GM12878 (cell line): ENCODE measurements around the gene NEAT1. TPM values are rescaled to one million over a fixed set of nuclear protein-coding genes. Genes with fewer than 3 reads are reported as not detected.

Experiments
- ATAC-seq: fragments of 200-7000 bp; cut with Tn5 transposase; 3 replicates; pipeline ENCODE4 v1.9.1; 2020; ENCODE audit warnings: mild to moderate bottlenecking, moderate library complexity
- BruUV-seq: library from RNA; stranded (reverse); fragments of 400-500 nt; replicated peaks from 2 replicates; lab custom pipeline; 2021; lab: Mats Ljungman, UMichigan
- CTCF ChIA-PET: fragments of 300-600 bp; sonication (Branson Sonifier 250); formaldehyde crosslinking; extraction: SDS; loops from one replicate; lab custom pipeline; 2021; ENCODE audit warnings: inconsistent platforms; lab: Yijun Ruan, JAX
- POLR2A ChIA-PET: fragments of 350-600 bp; formaldehyde crosslinking; extraction: SDS; loops from one replicate; lab custom pipeline; 2021; ENCODE audit warnings: inconsistent platforms; lab: Charles Lee
- RAD21 ChIA-PET: fragments of 300-600 bp; sonication (Branson Sonifier 250); formaldehyde crosslinking; loops from one replicate; lab custom pipeline; 2023; ENCODE audit warnings: antibody characterized with exemption; ENCODE audit not compliant: unreplicated experiment; lab: Charles Lee
- SMC1A ChIA-PET: fragments of 300-600 bp; sonication (Branson Sonifier 250); formaldehyde crosslinking; loops from one replicate; lab custom pipeline; 2023; ENCODE audit not compliant: unreplicated experiment, uncharacterized antibody; lab: Charles Lee
- DNase-seq: peaks from one replicate; pipeline ENCODE4 v3.0.0-alpha.2; 2011; ENCODE audit warnings: low read depth, low spot score
- FAIRE-seq: peaks from 3 replicates; lab custom pipeline; 2011; peaks lifted over from hg19 to GRCh38; lab: Jason Lieb, UNC
- H2AFZ ChIP-seq: 2 replicates; pipeline ENCODE4 v1.6.0; 2011; ENCODE audit warnings: low read depth, low read length, control low read depth; ENCODE audit not compliant: control insufficient read depth
- H3K27ac ChIP-seq: 2 replicates; pipeline ENCODE4 v1.5.1; 2011; ENCODE audit warnings: control low read depth; ENCODE audit not compliant: control insufficient read depth, insufficient read depth
- H3K27me3 ChIP-seq, 2 experiments: replicated peaks in 1 of 2; 2 replicates each; pipeline versions ENCODE4 v1.6.0 to v1.6.1; 2011; ENCODE audit warnings: low read length in 1 of 2; ENCODE audit not compliant: control insufficient read depth in 2 of 2, insufficient read depth in 2 of 2
- H3K36me3 ChIP-seq, 2 experiments: 2 replicates each; pipeline ENCODE4 v1.5.1; 2011; ENCODE audit warnings: low read length in 1 of 2; ENCODE audit not compliant: control insufficient read depth in 2 of 2, insufficient read depth in 2 of 2
- H3K4me1 ChIP-seq: 2 replicates; pipeline ENCODE4 v1.6.1; 2011; ENCODE audit warnings: mild to moderate bottlenecking, low read length, moderate library complexity, mixed read lengths; ENCODE audit not compliant: control insufficient read depth, insufficient read depth
- H3K4me2 ChIP-seq: 2 replicates; pipeline ENCODE4 v1.6.0; 2011; ENCODE audit warnings: control low read depth; ENCODE audit not compliant: control insufficient read depth, insufficient read depth
- H3K4me3 ChIP-seq: fragments of 200-600 bp; sonication (generic); 2 replicates; pipeline ENCODE4 v1.5.1; 2016
- H3K79me2 ChIP-seq: 2 replicates; pipeline ENCODE4 v1.6.0; 2011; ENCODE audit warnings: low read length; ENCODE audit not compliant: control insufficient read depth, insufficient read depth
- H3K9ac ChIP-seq: 2 replicates; pipeline ENCODE4 v1.8.0; 2011; ENCODE audit warnings: low read length, control low read depth, mixed read lengths; ENCODE audit not compliant: control insufficient read depth, insufficient read depth
- H3K9me3 ChIP-seq: replicated peaks from 3 replicates; pipeline ENCODE4 v1.5.1; 2011; ENCODE audit warnings: mild to moderate bottlenecking, low read length; ENCODE audit not compliant: control insufficient read depth, insufficient read depth
- H4K20me1 ChIP-seq: 2 replicates; pipeline ENCODE4 v1.6.0; 2011; ENCODE audit not compliant: control insufficient read depth, insufficient read depth
- CBX3 ChIP-seq: fragments of 200-600 bp; sonication (generic); IDR thresholded peaks from 2 replicates; pipeline ENCODE4 v1.6.1; 2016; ENCODE audit warnings: low read depth, borderline replicate concordance
- CHD2 ChIP-seq: IDR thresholded peaks from 2 replicates; pipeline ENCODE4 v1.6.1; 2011; ENCODE audit warnings: low read depth, low read length, improper control_type of control experiment, borderline replicate concordance
- EZH2 ChIP-seq: IDR thresholded peaks from 2 replicates; pipeline ENCODE4 v1.6.1; 2012; ENCODE audit warnings: low read depth, mild to moderate bottlenecking, control low read depth, inconsistent platforms, low read length, borderline replicate concordance; ENCODE audit not compliant: control insufficient read depth
- MTA2 ChIP-seq: fragments of 450-650 bp; IDR thresholded peaks from 2 replicates; pipeline ENCODE4 v1.6.1; 2016; ENCODE audit warnings: low read depth, mild to moderate bottlenecking, moderate library complexity
- POLR2AphosphoS5 ChIP-seq: IDR thresholded peaks from 2 replicates; pipeline ENCODE4 v1.6.1; 2011; ENCODE audit warnings: mild to moderate bottlenecking, low read length, inconsistent platforms
- TCF7 ChIP-seq: IDR thresholded peaks from 2 replicates; pipeline ENCODE4 v1.6.1; 2014; ENCODE audit warnings: antibody characterized with exemption, borderline replicate concordance
- WGBS: methylation state at CpG from one replicate; pipeline ENCODE4 v1.1.6; 2016; ENCODE audit warnings: low lambda C conversion rate; ENCODE audit not compliant: insufficient replicate concordance, insufficient coverage; ENCODE audit errors: missing lambda C conversion rate; 5-methylcytosine and 5-hydroxymethylcytosine counted together
- in situ Hi-C: fragments of 300-500 bp; cut with MboI; formaldehyde crosslinking; loops from 9 replicates; pipeline ENCODE4 v1.14.3; 2018; ENCODE audit warnings: mixed read lengths
- intact Hi-C: fragments of 100-400 bp; cut with micrococcal nuclease; formaldehyde crosslinking; loops from one replicate; pipeline ENCODE4 v1.14.2; 2022; ENCODE audit not compliant: unreplicated experiment
- polyA plus RNA-seq, 11 experiments: library from polyadenylated mRNA; depleted of rRNA in 4 of 11; unstranded in 6 of 11; stranded (reverse) in 5 of 11; fragments of >200 nt; fragmentation: Nextera tagmentation in 4 of 11; fragmentation: Illumina TruSeq in 1 of 11; extraction: Ambion mirVana in 4 of 11; extraction: Trizol in 1 of 11; gene quantifications; 1 replicate in 1 of 11; 2 replicates in 10 of 11; pipeline versions ENCODE4 v1.2.1 to v1.2.3, GENCODE V29; 2011 to 2016; ENCODE audit warnings: inconsistent platforms in 2 of 11, missing spikeins in 2 of 11, low read depth in 1 of 11
- total RNA-seq, 4 experiments: library from RNA; depleted of rRNA in 3 of 4; stranded (reverse); fragments of >200 nt in 3 of 4; fragmentation: Illumina TruSeq in 1 of 4; extraction: Trizol in 1 of 4; gene quantifications; 2 replicates each; pipeline versions ENCODE4 v1.2.1 to v1.2.3, GENCODE V29; 2013 to 2021
- TF ChIP-seq, protein P1 (sequence below): IDR thresholded peaks from 2 replicates; pipeline ENCODE4 v1.6.1; 2012; ENCODE audit warnings: mild to moderate bottlenecking, low read depth, low read length

Gene NEAT1
- total and polyA plus RNA-seq, 10 of the 15 experiments (the other 5 are each of a cell fraction or from before 2014, with no cell fraction given): 13.6 to 328 (median 69.4) TPM

DNA sequence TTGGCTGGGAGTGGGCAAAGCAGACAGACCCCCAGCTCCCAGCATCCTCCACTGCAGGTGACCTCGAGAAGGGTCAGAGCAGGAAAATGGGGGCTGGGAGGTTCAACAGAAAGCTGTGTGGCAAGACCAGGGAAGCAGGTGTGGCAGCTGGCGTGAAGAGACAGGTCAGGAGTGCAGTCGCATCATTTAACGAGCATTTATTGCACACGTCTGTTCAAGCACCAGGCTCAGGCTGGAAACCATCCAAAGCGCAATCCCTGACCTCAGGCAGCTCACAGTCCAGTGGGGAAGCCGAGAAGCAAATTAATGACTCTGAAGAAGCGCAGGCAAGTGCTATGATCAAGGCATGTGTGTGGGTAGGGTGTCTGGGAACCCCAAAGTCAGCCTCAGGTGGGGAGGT is 47.6 kb upstream of the NEAT1 start:
- no peak overlapping the region for H3K4me2 ChIP-seq
- no peaks in the 10 kb centered on the region for H3K79me2 ChIP-seq
- H2AFZ ChIP-seq: no peak overlapping the region
- TF ChIP-seq CBX3 (no peak), MTA2 (no peak), CHD2 (no peak), TCF7 (no peak), POLR2AphosphoS5 (no peak), EZH2 (no peak)
- TF ChIP-seq, protein P1, sequence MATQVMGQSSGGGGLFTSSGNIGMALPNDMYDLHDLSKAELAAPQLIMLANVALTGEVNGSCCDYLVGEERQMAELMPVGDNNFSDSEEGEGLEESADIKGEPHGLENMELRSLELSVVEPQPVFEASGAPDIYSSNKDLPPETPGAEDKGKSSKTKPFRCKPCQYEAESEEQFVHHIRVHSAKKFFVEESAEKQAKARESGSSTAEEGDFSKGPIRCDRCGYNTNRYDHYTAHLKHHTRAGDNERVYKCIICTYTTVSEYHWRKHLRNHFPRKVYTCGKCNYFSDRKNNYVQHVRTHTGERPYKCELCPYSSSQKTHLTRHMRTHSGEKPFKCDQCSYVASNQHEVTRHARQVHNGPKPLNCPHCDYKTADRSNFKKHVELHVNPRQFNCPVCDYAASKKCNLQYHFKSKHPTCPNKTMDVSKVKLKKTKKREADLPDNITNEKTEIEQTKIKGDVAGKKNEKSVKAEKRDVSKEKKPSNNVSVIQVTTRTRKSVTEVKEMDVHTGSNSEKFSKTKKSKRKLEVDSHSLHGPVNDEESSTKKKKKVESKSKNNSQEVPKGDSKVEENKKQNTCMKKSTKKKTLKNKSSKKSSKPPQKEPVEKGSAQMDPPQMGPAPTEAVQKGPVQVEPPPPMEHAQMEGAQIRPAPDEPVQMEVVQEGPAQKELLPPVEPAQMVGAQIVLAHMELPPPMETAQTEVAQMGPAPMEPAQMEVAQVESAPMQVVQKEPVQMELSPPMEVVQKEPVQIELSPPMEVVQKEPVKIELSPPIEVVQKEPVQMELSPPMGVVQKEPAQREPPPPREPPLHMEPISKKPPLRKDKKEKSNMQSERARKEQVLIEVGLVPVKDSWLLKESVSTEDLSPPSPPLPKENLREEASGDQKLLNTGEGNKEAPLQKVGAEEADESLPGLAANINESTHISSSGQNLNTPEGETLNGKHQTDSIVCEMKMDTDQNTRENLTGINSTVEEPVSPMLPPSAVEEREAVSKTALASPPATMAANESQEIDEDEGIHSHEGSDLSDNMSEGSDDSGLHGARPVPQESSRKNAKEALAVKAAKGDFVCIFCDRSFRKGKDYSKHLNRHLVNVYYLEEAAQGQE: no peak
- ChIA-PET CTCF (interaction anchor here (1.4 kb wide), 1 partner anchor 94 kb away, joined by 4 read pairs; no protein-coding TSS in a partner anchor), SMC1A (interaction anchor here (1.1 kb wide), 1 partner anchor 14 kb away, joined by 3 read pairs; no protein-coding TSS in a partner anchor), RAD21 (no interaction called here), POLR2A (interaction anchor here (0.6 to 1.3 kb wide), 2 partner anchors 21 to 32 kb away, joined by 3 to 4 read pairs; no protein-coding TSS in a partner anchor)
- H3K27me3 ChIP-seq: no peaks in the 10 kb centered on the region
- FAIRE-seq: no peak
- H3K9me3 ChIP-seq: no peaks in the 10 kb centered on the region
- in situ Hi-C loops: no loop called here
- peaks cover 18% of the 10 kb centered on the region for H3K4me1 ChIP-seq
- intact Hi-C loops: no loop called here
- no peak overlapping the region for H3K9ac ChIP-seq
- H3K4me3 ChIP-seq: no peak overlapping the region
- BruUV-seq: no TSS peak
- H3K27ac ChIP-seq: no peak overlapping the region
- peaks cover 0 to 3% of the 10 kb centered on the region in 2 experiments; a peak in 2 of 4 replicates for H3K36me3 ChIP-seq
- DNase-seq: no peak
- WGBS: 81% methylated on average over 8 of the region's 8 CpGs
- H4K20me1 ChIP-seq: no peaks in the 10 kb centered on the region
- ATAC-seq: no peak
